SIG-M5 (cell line): ENCODE data around the gene TMEM184A.

Source experiments
- DNase-seq: peaks from one replicate; lab custom pipeline; 2025; lab: John Stamatoyannopoulos, UW

The TMEM184A gene

DNA sequence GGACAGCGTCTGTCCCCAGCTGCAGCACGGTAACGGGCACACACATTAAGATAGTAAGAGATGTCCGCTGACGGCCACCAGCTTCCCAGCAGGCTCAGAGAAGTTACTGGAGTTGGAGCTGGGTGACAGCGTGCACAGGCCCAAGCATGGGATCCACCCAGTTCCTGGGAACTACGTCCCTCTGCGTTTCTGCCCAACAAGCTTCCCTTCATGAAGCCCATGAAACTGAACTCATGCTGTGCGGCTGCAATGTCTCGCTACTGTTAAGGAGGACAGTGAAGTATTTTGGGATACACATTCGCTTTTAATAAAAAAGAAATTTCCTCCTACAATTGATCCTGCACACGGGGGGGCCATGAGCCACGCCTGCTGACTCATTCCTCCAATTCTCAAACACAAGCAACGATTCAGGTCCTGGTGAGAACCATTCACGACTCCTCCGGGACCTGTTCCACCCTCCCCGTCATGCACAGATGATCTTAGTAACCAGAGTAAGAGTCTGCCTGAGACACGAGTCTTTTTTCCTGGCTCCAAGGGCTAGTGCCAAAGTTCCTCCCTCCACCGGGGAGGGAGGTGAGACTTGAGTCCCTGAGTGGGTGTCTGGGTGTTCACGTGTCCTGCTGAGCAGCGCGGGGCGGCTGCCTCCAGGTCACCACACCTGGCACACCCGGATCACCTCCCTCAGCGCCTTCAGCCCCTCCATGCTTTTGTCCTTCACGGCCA lies 11.2 kb upstream of the TMEM184A start:
- no peak for DNase-seq

DNA sequence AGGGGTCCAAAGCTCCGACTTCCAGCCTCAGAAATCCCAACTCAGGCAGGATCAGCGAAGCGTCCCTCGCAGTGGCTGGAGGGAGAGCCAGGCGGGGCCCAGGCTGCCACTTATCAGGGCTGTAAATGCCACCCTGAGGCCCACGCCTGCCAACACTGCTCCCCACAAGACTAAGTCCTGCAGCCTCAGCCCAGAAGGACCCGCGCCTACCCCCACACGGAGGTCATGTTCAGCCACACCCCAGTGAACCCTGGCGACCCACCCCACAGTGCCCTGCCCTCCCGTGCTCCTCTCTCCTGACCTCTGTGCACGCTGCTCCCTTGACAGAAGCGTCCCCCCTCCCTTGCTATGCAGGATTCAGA lies 10.7 kb upstream of the TMEM184A start:
- no peak for DNase-seq

DNA sequence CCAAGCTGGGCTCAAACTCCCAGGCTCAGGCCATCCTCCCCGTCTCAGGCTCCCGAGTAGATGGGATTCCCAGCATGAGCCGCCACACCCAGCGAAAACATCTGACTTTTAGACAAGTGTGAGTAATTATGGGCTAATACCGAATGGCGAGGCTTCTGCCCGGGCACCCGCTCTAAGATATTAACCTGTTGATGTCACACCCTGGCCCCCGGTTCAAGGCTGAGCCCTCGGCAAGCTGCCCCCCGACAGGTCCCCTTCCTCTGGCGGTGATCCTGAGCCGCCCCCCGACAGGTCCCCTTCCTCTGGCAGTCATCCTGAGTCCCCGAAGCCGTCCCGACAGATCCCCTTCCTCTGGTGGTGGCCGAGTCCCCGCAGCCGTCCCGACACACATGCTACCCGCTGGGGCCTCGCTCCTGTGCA lies 8.6 kb upstream of the TMEM184A start:
- DNase-seq, result no peak

DNA sequence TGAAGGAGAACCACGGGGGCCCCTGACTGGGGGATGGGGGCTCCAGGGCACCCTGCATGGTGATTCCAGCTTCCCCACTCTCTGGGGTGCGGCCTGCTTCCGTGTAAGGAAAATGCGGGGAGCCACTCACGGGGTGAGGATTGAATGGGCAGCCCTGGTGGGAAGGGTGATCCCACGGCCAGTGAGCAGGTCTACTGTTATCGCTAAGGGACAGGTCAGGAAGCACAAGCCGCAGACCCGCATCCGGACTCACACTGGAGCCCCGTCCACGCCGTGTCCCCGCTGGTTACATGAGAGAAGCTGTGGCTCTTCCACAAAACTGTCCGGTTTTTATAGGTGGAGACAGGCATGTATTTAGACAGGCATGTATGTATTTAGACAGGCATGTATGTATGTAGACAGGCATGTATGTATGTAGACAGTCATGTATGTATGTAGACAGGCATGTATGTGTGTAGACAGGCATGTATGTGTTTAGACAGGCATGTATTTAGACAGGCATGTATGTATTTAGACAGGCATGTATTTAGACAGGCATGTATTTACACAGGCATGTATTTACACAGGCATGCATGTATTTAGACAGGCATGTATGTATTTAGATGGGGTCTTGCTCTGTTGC lies 8.1 kb upstream of the TMEM184A start:
- DNase-seq, result no peak

DNA sequence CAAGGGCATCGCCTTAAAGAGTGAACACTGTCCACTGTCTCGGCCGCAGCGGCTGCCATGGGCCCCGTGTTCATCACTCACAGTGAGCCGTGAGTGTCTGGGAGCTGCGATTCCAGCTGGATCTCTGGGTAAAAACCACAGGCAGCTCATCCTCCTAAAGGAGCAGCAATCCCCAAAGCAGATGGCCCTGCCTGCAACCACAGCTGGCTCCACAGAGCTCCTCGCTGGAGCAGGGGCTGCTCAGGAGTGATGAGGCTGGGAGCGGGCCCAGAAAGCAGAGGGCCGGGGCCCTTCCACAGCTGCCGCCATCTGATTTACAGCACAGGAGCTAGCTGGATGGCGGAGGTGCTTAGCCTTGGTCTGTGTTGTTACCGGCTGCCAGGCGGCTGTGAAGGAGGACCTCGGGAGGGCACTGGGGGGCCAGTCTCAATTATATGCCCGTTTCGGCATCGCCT lies 6.6 kb upstream of the TMEM184A start:
- DNase-seq, result no peak

DNA sequence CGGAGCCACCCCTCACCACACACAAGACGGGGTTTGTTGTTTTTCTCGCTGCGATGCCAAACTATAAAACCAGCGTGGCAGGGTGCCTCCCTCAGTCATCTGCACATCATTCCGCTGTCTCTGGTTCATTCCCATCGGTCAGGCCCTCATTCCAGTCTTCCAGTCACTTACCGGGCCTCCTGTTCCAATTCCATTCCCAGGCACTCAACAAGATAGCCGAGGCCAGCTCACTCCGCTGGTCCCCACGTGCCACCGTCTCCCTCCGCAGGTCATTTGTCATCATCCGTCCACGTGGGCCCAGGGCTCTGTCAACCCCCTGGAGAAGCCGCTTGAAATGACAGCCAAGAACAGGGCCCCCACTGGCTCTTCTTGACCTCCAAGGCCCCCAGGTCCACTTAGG lies 6.1 kb upstream of the TMEM184A start:
- no peak for DNase-seq

DNA sequence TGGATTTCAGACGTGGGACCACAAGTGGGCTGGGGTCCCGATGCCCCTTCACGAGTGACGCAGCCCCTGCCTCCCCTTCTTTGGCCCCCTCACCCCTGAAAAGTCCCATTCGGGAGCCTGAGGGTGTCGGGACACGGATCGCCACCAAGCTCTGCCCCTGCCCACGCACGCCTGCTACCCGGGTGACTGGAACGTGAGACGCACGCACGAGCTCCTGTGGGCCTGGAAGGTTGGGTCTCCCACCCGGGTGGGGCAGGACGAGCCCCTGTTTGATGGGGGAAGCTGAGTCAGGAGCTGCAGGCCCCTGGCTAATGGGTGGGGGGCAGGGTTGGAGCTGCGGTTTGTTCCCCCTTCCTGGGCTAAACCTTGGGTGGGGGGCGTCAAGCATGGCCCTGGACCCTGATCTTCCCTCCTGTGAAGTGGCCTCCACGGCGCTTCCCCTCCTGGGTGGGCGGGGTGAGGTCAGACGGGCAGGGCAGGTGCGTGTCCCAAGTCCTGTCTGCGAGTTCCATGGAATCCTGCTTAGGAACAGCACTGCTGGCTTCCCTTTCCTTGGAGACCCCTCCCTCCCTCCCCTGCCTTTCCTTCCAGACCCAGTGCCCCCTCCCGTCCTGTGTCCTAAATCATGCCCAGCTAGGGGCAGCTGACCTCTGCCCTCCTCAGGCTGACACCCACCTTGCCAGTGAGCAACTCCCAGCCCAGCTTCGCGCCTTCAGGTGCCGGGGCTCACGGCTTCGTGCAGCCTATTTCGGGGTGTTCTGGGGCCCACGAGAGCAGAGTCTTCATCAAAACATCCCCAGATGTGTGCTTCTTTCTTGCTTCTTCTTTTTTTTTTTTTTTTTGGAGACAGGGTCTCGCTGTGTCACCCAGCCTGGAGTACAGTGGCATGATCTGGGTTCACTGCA lies 5.3 kb upstream of the TMEM184A start:
- DNase-seq, result no peak

DNA sequence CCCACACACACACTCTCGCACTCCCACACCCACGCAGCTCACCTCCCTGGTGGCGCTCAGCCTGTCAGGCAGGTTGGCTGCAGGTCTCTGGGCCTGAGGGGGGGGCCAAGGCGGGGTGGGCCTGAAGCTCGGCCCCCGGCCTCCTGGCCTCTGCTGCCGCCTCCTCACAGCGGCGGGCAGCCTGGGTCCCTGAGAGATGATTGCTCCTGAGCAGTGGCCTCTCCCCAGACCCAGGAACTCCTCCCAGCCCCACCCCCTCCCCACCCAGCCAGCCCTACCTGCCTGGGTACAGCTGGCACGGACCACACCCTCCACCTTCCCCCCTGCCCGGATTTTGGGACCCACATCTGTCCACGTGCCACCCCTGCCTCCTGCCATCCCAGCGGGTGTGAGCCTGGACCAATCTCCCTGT lies 4.6 kb upstream of the TMEM184A start:
- no peak for DNase-seq

DNA sequence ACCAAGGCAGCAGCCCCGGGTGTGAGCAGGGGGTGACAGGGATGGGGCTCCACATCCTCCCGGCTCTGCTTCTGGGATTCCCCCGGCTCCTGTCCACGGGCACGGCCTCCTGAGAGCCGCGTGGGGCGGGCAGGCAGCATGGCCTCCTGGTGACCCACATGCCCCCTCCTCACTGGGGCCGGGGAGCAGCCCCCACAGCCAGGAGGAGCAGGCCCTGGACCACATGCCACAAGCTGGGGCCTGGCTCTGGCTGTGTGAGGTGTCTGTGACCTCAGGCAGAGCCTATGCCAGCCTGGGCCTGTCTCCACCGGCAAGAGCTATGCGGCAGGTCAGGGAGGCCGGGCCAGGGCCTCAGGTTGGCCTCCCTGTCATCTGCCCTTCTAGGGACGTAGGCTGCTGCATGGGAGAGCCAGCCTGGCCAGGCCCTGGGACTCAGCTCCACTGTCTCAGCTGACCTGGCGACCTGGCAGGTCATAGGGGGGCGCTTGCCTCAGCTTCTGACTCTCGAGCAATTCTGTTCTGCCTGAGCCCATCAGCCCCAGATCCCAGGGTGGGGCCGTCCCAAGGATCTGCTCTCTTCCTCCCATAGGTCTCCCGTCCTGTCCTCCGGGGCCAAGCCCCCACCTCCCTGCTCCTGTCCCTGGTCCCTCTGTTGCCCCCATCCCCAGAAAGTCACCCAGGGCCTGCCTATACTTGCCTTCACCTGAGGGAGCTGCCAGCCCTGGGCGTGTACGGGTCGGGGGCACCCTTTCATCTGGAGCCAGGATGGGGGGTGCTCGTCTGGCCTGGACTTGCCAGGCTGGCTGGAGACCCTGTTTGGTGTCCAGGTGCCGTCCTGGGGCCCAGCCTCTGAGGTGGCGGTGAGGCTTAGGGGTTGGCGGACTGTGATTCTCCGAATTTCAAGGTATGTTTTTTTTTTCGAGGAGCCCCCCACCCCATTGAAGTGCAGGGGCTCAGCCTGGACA lies 3.9 kb upstream of the TMEM184A start:
- DNase-seq, result no peak

DNA sequence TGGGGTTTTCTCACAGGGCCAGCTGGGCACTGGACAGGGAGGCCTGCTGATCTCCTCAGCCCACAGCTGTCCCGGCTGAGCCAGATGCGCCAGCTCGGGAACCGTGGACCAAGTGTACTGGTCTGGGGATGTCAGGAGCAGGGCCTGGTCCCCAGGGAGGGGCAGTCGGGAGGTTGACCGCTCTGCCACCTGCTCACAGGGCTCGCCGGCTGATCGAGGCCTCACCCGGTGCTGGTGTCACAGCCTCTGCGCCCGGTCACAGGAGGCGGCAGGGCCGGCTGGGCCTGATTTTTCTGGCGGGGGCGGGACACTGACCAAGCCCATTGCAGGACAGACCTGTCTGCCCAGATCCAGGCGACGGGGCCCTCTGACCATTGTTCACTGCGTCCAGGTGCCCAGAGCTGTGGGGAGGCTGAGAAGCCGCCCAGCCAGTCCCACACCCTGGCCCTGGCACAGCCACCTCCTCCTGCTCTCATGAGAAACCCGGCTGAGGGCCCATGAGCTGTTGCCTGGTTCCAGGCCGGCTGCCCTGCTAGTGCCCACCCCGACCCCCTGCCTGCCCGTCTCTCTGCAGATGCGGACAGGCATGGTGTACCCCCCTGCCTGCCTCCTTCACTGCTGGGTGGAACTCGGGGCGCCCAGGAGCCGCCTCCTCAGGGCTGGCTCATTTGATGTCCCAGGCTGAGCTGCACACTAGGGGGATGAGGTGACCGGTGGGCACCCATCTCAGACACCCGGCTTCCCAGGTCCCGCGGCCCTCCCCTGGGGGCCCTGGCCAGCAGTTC lies 3.0 kb upstream of the TMEM184A start:
- DNase-seq, result no peak

DNA sequence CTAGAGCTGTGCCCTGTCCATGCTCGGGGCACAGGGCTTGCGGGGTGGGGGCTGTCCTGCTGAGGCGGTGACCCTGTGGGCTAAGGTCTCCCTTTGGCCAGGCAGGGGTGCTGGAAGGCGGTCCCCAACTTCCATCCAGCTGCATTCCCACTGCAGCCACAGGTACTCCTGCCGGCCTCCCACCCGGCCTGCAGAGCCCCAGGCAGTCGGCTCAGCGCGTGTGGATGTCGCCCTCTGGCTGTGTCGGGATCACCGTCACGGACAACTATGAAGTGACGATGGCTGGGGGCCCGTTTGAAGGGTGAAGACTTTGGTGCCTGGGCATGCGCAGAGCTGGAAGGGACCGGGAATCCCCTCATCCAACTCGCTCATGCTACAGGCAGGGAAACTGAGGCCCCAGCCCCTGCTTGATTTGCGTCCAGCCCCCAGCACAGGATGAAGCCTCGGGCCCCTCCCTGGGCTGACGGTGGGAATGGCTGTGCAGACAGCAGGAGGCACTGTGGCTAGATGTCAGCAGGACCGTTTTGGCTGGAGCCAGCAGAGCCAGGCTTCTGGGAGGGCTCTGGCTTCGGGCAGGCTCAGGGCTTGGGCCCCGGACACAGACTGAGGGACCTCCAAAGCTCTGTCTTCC lies 2.3 kb upstream of the TMEM184A start:
- no peak for DNase-seq

DNA sequence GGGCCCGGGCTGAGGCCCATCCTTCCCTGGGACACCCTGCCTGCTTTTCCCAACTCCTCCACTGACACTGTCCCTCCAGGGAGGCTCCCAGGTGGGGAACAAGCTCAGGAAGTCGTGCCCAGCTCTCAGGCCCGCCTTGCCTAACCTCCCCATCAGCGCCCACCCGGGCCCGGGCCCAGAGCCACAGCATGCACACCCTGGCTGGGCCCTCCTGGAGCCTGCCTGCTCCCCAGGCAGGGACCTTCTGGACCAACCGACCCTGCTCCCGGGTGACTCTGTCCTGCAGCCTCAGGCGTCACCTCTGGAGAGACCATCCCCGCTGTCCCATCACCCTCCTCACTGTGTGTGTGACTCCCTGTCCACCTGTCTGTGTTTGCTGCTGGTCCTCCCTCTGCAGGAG lies 1.8 kb upstream of the TMEM184A start:
- DNase-seq, result no peak

DNA sequence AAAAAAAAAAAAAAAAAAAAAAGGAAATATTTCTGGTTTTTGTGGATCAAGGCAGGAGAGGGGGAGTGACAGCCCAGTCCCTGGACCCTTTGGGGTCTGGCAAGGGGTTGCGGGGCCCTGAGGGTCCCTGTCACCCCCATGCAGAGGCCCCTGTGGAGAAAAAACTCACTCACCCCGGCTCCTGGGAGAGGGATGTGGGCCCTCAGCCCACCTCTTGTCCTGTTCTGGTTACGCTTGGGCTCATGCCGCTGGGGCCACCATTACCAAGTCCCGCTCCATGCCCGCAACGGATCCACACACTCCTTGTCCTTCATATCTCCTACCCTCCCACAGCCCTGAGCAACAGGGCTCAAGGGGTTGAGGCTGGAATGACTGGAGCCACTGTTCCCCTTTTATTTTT lies 1.0 kb upstream of the TMEM184A start:
- no peak for DNase-seq

DNA sequence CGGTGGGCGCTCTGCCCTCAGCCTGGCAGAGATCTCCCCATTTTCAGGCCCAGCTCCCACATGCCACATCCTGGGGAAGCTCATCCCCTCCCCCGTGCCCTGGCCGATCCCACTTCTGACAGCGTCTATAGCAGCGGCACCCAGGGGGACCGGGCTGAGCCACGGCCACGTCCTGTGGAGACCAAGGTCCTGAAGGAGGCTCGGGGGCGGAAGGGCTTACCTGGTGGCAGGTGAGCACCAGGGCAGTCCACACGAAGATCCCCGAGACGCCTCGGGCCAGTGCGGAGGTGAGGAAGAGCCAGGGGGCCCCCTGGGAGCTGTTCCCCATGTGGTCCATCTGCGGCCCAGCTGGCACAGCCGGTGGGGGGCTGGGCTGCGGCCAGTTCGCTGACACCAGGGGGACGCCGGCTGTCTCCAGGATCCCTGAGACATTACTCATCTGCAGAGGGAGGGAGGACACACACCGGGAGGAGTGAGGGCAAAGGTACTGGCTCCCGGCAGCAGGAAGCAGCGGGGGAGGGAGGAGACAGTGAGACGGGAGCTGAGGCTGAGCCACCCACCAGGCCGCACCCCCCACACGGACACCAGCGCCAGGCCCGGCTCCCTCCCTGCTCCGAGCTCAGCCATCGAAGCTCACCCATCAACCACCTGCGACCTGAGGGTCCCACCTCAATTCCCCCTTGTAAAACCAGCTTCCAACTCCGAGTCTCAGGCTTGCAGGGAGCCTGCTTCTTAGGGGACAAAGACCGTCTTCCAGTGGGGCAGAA lies 776 bp downstream of the TMEM184A start:
- no peak for DNase-seq

DNA sequence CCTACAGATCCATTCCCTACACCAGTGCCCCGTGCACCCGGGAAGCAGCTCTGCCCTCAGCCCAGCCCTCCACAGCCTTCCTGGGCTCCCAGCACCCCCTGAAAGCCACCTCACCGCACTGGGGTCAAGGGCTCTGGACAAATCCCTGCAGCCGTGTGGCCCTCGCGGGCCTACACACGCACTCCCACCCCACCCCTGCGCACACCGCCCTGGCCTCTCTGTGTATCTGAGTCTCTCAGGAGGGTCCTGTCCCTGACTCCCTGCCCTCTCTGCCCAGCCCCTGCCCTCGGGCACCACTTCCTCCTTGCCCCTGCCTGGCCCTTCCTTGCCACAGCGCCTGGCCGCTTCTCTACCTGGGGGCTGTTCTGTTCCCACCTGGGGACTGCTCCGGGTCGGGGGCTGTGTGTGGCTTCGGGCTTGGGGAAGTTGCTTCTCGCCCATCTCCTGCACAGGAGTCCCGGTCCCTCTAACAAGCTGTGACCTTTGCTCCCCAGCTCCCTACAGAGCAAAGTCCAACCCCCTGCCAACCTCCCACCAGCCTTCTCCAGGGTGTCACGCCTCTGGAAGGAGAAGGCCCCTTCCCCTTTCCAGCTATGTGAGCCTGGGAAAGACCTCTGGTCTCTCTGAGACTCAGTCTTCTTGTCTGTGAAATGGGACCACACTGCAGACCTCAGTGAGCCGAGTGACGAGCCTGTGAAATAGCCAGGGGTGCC lies 1.5 kb downstream of the TMEM184A start:
- DNase-seq, result no peak

DNA sequence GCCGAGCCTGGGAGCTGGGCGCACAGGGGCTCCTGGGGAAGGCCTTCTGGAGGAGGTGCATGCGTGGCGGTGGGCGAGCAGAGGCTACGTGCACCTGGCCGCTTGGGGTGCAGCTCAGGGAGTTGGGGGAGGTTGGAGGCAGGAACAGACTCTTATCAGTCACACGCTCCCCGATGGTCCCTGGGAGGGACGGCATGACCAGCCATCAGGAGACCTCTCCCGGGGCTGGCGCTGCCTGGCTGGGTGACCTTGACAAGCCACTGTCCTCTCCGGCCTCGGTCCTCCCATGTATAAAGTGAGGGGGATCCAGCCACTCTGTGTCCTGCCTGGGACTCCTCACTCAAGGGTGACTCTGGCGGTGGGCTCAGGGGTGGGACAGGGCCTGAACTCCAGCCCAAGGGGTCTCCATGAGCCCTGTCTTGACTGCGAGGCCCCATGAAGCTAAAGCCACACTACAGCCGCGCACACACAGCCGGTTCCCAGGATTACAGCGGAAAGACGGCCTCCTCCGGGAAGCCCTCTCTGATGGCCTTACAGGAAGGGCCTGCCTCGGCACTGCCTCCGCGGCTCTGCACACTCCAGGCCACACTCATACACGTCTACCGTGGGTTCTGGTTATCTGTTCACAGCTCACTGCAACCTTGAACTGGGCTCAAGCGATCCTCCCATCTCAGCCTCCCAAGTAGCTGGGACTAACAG lies 2.3 kb downstream of the TMEM184A start:
- DNase-seq, result no peak

DNA sequence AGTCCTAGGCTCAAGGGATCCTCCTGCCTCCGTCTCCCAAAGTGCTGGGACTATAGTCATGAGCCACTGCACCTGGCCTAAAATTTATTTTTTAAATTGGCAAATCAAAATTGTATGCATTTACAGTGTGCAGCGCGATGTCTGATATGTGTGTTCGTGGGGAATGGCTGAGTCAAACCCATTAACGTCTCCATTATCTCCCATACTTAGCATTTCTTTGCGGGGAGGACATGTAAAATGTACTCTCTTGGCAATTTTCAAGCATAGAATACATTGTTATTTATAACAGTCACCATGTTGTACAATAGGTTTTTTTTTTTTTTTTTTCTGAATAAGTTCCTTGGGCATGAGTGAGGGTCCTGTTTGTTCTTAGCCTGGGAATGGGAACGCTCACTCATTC lies 3.8 kb downstream of the TMEM184A start:
- DNase-seq, result no peak

DNA sequence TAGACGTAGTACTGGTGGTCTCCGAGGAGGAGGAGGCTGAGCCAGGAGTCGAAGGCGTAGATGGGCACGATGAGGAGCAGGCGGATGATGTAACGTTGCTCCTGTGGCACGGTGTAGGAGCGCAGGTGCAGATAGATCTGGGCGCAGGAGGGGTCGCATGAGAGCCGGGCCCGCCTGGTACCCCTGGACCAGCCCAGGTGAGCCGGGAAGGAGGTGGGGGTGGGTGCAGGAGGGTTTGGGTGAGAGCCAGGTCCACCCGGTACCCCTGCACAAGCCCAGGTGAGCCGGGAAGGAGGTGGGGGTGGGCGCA lies 5.2 kb downstream of the TMEM184A start:
- no peak for DNase-seq
